Spleen (tissue), 11 donors: Measurements from ENCODE around the gene SMPD1. TPM values are rescaled to one million over a fixed set of nuclear protein-coding genes. Genes with fewer than 3 reads are reported as not detected.

Experiments used
- DNase-seq: peaks from one replicate; pipeline ENCODE4 v3.0.0-alpha.2; 2020
- H3K27ac ChIP-seq, 8 donors: fragments of 200-600 bp; sonication (generic) in 7 of 8; 1 replicate in 4 of 8; 2 replicates in 4 of 8; pipeline versions ENCODE4 v1.5.0 to v1.8.0; 2016 to 2021; ENCODE audit warnings: inconsistent platforms in 4 of 8, mild to moderate bottlenecking in 4 of 8, moderate library complexity in 1 of 8
- H3K27me3 ChIP-seq, 7 donors: fragments of 200-600 bp; sonication (generic) in 6 of 7; replicated peaks in 1 of 7; 1 replicate in 4 of 7; 2 replicates in 3 of 7; pipeline versions ENCODE4 v1.5.0 to v1.8.0; 2016 to 2021; ENCODE audit warnings: inconsistent platforms in 3 of 7, mild to moderate bottlenecking in 1 of 7
- H3K36me3 ChIP-seq, 6 donors: fragments of 200-600 bp; sonication (generic) in 5 of 6; 1 replicate in 4 of 6; 2 replicates in 2 of 6; pipeline versions ENCODE4 v1.5.0 to v1.8.0; 2016 to 2021; ENCODE audit warnings: inconsistent platforms in 2 of 6
- H3K4me1 ChIP-seq, 6 donors: fragments of 200-600 bp; sonication (generic) in 5 of 6; 1 replicate in 3 of 6; 2 replicates in 3 of 6; pipeline versions ENCODE4 v1.5.0 to v1.8.0; 2016 to 2021; ENCODE audit warnings: inconsistent platforms in 3 of 6
- H3K4me3 ChIP-seq, 8 donors: fragments of 200-600 bp; sonication (generic) in 7 of 8; 1 replicate in 4 of 8; 2 replicates in 4 of 8; pipeline versions ENCODE4 v1.5.0 to v1.8.0; 2016 to 2021; ENCODE audit warnings: inconsistent platforms in 4 of 8, mild to moderate bottlenecking in 4 of 8, moderate library complexity in 2 of 8
- H3K9me3 ChIP-seq, 8 donors: fragments of 200-600 bp; sonication (generic) in 7 of 8; 1 replicate in 4 of 8; 2 replicates in 4 of 8; pipeline versions ENCODE4 v1.5.0 to v1.8.0; 2016 to 2021; ENCODE audit warnings: inconsistent platforms in 4 of 8
- CTCF ChIP-seq, 11 experiments: fragments of 200-600 bp in 7 of 11; fragments of 450-650 bp in 4 of 11; sonication (generic) in 4 of 11; IDR thresholded peaks in 8 of 11; conservative IDR thresholded peaks in 3 of 11; 1 replicate in 7 of 11; 2 replicates in 4 of 11; pipeline versions ENCODE4 v1.4.0 to v1.8.0; 2016 to 2021; ENCODE audit warnings: antibody characterized with exemption in 11 of 11, inconsistent platforms in 4 of 11, mild to moderate bottlenecking in 1 of 11
- POLR2A ChIP-seq, 3 donors: fragments of 450-650 bp; IDR thresholded peaks; one replicate each; pipeline ENCODE4 v1.5.1; 2017; ENCODE audit warnings: antibody characterized with exemption in 3 of 3, mild to moderate bottlenecking in 1 of 3
- POLR2AphosphoS5 ChIP-seq, 3 donors: sonication (generic); formaldehyde crosslinking; IDR thresholded peaks; one replicate each; pipeline ENCODE4 v1.5.1; 2017; ENCODE audit warnings: antibody characterized with exemption in 3 of 3
- WGBS, 5 donors: extraction: QIAGEN DNeasy Blood & Tissue Kit in 3 of 5; methylation state at CpG; one replicate each; pipeline versions ENCODE4 v1.1.5 to v1.1.7; 2013 to 2018; 5-methylcytosine and 5-hydroxymethylcytosine counted together
- intact Hi-C: fragments of 100-400 bp; cut with DNase I; formaldehyde crosslinking; loops from one replicate; pipeline ENCODE4 v1.15.0; 2023; ENCODE audit warnings: low total_unique reads
- polyA plus RNA-seq, 3 donors: library from polyadenylated mRNA; stranded (reverse); fragments of 200-250 nt; gene quantifications; one replicate each; pipeline ENCODE4 v1.2.1, GENCODE V29; 2013
- total RNA-seq, 7 donors: library from RNA; depleted of rRNA in 3 of 7; stranded (reverse); fragments of >200 nt in 3 of 7; fragmentation: NEBNext Ultra II Directional in 4 of 7; extraction: Animal tissue kit (Norgen Biotek cat#: 25700) in 4 of 7; gene quantifications; one replicate each; pipeline versions ENCODE4 v1.1.0 to v1.2.1, GENCODE V29; 2016 to 2021
- donor health status: healthy with polysubstance abuse.
- donor health status: DM: no; HTN: no; CAD: no; lungs with moderate emphysema.
- donor health status: DM: no; HTN: no; CAD: no.
- donor health status: Bipolar disorder and iron deficiency.
- donor health status: healthy.
- donor health status: DM: no; HTN: no; CAD: no.
- donor health status: DM: yes; HTN: yes; CAD: no.

The SMPD1 gene
- total and polyA plus RNA-seq, 10 donors: 21.9 to 33.8 (median 27.2) TPM

- no peak for TF ChIP-seq POLR2A (IDR thresholded peaks at IDR 0.05)
- Histone ChIP-seq H3K4me3 (no peak overlapping the region), H3K4me1 (peaks cover 0 to 22% (median 9%) of the 10 kb centered on the region in 6 donors), H3K27ac (no peak overlapping the region), H3K36me3 (no peaks in the 10 kb centered on the region), H3K27me3 (no peaks in the 10 kb centered on the region), H3K9me3 (no peaks in the 10 kb centered on the region)
- no peak for DNase-seq
- intact Hi-C loops: no loop called here
- 34 to 44% (median 35%) methylated on average over 3 of the region's 3 CpGs for WGBS, 5 donors
Observed at GRCh38 chr11:6437993-6438392, 47.7 kb downstream of the SMPD1 start.

GRCh38 chr11:6438979-6439571 is 48.8 kb downstream of the SMPD1 start:
- Histone ChIP-seq H3K27ac (no peak overlapping the region), H3K9me3 (no peaks in the 10 kb centered on the region), H3K36me3 (no peaks in the 10 kb centered on the region), H3K27me3 (no peaks in the 10 kb centered on the region), H3K4me1 (peaks cover 0 to 28% (median 9%) of the 10 kb centered on the region in 6 donors), H3K4me3 (no peak overlapping the region)
- TF ChIP-seq POLR2A (IDR thresholded peaks at IDR 0.05): no peak
- TF ChIP-seq CTCF (IDR thresholded peaks at IDR 0.05 in 8 of 11, conservative IDR thresholded peaks at IDR 0.05 in 3 of 11): peak in 10 of 11 experiments; percentile 11 to 60 (median 52)
- 8 to 20% (median 14%) methylated on average over 1 of the region's 1 CpG for WGBS, 5 donors
- intact Hi-C loops: no loop called here
- DNase-seq: no peak

GRCh38 chr11:6440906-6441358 is 50.7 kb downstream of the SMPD1 start, which contains the start of gene HPX:
Gene HPX (minus strand): TSS chr11:6440987. CDS start chr11:6440963, 24 bp downstream.
- Histone ChIP-seq H3K4me3 (no peak within 1 kb of the TSS), H3K9me3 (no peaks in the 10 kb centered on the region), H3K36me3 (no peaks in the 10 kb centered on the region), H3K27me3 (no peaks in the 10 kb centered on the region), H3K27ac (no peak within 1 kb of the TSS), H3K4me1 (peaks cover 0 to 28% (median 9%) of the 10 kb centered on the region in 6 donors)
- intact Hi-C loops: loop anchor here (5.0 to 10.0 kb wide), 2 partner anchors 64 kb away; no protein-coding TSS in a partner anchor
- 82 to 94% (median 86%) methylated on average over 3 of the region's 3 CpGs for WGBS, 5 donors
- no peak for TF ChIP-seq CTCF (IDR thresholded peaks at IDR 0.05 in 8 of 11, conservative IDR thresholded peaks at IDR 0.05 in 3 of 11)
- no peak for TF ChIP-seq POLR2AphosphoS5 (IDR thresholded peaks at IDR 0.05)
- TF ChIP-seq POLR2A (IDR thresholded peaks at IDR 0.05): no peak
- DNase-seq: no peak

GRCh38 chr11:6442441-6442840 is 52.2 kb downstream of the SMPD1 start:
- 78 to 96% (median 93%) methylated on average over 4 of the region's 4 CpGs for WGBS, 5 donors
- Histone ChIP-seq H3K4me3 (no peak overlapping the region), H3K9me3 (no peaks in the 10 kb centered on the region), H3K4me1 (peaks cover 0 to 26% (median 9%) of the 10 kb centered on the region in 6 donors), H3K27ac (no peak overlapping the region), H3K27me3 (no peaks in the 10 kb centered on the region), H3K36me3 (peaks cover 0 to 1% (median 0%) of the 10 kb centered on the region in 6 donors)
- DNase-seq: no peak
- intact Hi-C loops: loop anchor here (5.0 to 10.0 kb wide), 2 partner anchors 62 to 65 kb away; no protein-coding TSS in a partner anchor
- no peak for TF ChIP-seq POLR2A (IDR thresholded peaks at IDR 0.05)
- TF ChIP-seq CTCF (IDR thresholded peaks at IDR 0.05 in 8 of 11, conservative IDR thresholded peaks at IDR 0.05 in 3 of 11): no peak
- no peak for TF ChIP-seq POLR2AphosphoS5 (IDR thresholded peaks at IDR 0.05)
